Lower lobe of right lung (tissue), 2 donors: ENCODE measurements around the gene EFHD2. TPM values are rescaled to one million over a fixed set of nuclear protein-coding genes. Genes with fewer than 3 reads are reported as not detected.

Experiments
- ATAC-seq, 2 donors: fragments of 200-7000 bp; cut with Tn5 transposase; one replicate each; pipeline ENCODE4 v1.9.1; 2020 to 2022; ENCODE audit warnings: mild to moderate bottlenecking in 2 of 2, moderate library complexity in 2 of 2
- DNase-seq: peaks from one replicate; pipeline ENCODE4 v3.0.0-alpha.2; 2020
- H3K27ac ChIP-seq: fragments of 200-600 bp; one replicate; pipeline ENCODE4 v1.8.0; 2022
- H3K27me3 ChIP-seq: fragments of 200-600 bp; one replicate; pipeline ENCODE4 v1.8.0; 2022; ENCODE audit warnings: low read depth
- H3K36me3 ChIP-seq: fragments of 200-600 bp; one replicate; pipeline ENCODE4 v1.8.0; 2022; ENCODE audit warnings: mild to moderate bottlenecking
- H3K4me1 ChIP-seq: fragments of 200-600 bp; one replicate; pipeline ENCODE4 v1.8.0; 2022
- H3K4me3 ChIP-seq: fragments of 200-600 bp; one replicate; pipeline ENCODE4 v1.8.0; 2022; ENCODE audit warnings: mild to moderate bottlenecking
- H3K9me3 ChIP-seq: fragments of 200-600 bp; one replicate; pipeline ENCODE4 v1.8.0; 2022
- intact Hi-C: fragments of 100-400 bp; cut with DNase I; formaldehyde crosslinking; loops from one replicate; pipeline ENCODE4 v1.11.0; 2022
- total RNA-seq: library from RNA; stranded (reverse); fragmentation: NEBNext Ultra II Directional; extraction: Animal tissue kit (Norgen Biotek cat#: 25700); gene quantifications from one replicate; pipeline ENCODE4 v1.2.1, GENCODE V29; 2021
- TF ChIP-seq, protein P1 (sequence below): fragments of 200-600 bp; IDR thresholded peaks from one replicate; pipeline ENCODE4 v1.8.0; 2022; ENCODE audit warnings: antibody characterized with exemption, mild to moderate bottlenecking
- donor health status: DM: no; HTN: yes; CAD: no; lungs with severe emphysema.

EFHD2 gene
- total RNA-seq, 1 donor from 2014 or later, result 100 TPM

DNA sequence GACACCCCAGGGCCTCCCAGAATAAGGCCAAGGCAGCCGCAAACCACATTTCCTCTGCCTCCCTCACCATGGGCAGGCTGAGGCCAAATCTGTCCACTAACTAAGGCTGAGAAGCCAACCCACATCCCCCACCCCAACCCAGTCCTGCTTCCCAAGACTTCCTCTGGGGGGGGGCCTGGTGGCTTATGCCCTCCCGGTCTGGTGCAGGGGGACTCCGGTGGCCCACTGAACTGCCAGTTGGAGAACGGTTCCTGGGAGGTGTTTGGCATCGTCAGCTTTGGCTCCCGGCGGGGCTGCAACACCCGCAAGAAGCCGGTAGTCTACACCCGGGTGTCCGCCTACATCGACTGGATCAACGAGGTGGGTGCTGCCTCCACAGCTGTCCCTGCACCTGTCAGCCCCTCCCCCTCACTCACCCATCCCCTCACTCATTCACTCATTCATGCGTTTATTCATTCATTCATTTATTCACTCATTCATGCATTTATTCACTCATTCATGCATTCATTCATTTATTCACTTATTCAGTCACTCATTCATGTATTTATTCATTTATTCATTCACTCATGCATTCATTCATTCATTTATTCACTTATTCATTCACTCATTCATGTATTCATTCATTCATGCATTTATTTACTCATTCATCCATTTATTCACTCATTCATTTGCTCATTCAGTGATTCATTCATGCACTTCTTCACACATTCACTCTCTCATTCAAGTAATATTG is 35.9 kb downstream of the EFHD2 start:
- intact Hi-C loops, result no loop called here
- DNase-seq, result no peak
- Histone ChIP-seq H3K27me3 (peaks cover 5% of the 10 kb centered on the region), H3K4me1 (no peaks in the 10 kb centered on the region), H3K4me3 (no peak overlapping the region), H3K36me3 (no peaks in the 10 kb centered on the region), H3K27ac (no peak overlapping the region), H3K9me3 (no peaks in the 10 kb centered on the region)
- ATAC-seq, result no peak
- TF ChIP-seq, protein P1, sequence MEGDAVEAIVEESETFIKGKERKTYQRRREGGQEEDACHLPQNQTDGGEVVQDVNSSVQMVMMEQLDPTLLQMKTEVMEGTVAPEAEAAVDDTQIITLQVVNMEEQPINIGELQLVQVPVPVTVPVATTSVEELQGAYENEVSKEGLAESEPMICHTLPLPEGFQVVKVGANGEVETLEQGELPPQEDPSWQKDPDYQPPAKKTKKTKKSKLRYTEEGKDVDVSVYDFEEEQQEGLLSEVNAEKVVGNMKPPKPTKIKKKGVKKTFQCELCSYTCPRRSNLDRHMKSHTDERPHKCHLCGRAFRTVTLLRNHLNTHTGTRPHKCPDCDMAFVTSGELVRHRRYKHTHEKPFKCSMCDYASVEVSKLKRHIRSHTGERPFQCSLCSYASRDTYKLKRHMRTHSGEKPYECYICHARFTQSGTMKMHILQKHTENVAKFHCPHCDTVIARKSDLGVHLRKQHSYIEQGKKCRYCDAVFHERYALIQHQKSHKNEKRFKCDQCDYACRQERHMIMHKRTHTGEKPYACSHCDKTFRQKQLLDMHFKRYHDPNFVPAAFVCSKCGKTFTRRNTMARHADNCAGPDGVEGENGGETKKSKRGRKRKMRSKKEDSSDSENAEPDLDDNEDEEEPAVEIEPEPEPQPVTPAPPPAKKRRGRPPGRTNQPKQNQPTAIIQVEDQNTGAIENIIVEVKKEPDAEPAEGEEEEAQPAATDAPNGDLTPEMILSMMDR, result no peak

DNA sequence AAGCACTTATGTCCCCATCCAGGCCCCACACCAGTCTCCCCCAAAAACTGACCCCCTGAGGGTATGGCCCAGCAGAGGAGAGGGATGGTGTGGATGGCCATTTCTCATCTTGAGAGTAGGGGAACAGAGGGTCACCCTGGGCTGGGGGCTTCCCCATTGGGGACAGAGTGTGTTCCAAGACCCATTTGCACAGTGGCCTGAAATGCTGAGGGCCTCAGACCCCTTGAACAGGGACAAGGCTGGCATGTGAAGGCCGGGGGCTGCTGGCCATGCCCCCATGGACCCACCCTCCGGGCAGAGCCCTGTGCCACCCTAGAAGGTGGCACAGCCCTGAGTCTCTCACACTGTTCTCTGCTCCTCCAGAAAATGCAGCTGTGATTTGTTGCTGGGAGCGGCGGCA is 36.5 kb downstream of the EFHD2 start:
- Histone ChIP-seq H3K9me3 (no peaks in the 10 kb centered on the region), H3K36me3 (no peaks in the 10 kb centered on the region), H3K4me1 (no peaks in the 10 kb centered on the region), H3K4me3 (no peak overlapping the region), H3K27ac (no peak overlapping the region), H3K27me3 (peaks cover 5% of the 10 kb centered on the region)
- TF ChIP-seq, protein P1, result no peak
- DNase-seq (no peak), ATAC-seq (no peak)
- intact Hi-C loops, result no loop called here

DNA sequence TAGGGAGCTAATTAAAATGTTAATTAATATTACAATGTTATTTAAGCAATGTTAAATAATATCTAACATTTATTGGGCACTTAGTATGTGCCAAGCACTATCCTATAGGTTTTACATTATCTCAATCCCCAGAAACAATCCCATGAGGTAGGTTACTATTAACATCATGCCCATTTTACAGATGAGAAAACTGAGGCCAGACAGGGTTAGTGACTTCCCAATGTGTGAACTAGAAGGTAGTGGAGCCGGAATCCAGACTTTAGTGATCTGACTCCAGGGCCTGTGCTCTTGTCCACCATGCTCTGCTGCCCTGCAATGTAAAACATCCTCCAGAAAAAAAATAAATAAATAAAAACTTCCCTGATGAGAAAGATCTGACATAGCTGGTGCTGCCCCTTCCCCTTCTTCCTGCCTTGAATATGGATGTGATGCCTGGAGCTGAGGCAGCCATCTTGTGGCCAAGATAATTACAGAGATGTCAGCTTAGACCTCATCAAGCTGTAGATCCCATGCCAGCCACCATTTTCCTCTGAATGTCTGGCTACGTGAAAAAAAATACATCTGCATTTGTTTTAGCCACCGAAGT is 39.3 kb downstream of the EFHD2 start:
- Histone ChIP-seq H3K9me3 (no peaks in the 10 kb centered on the region), H3K4me3 (no peak overlapping the region), H3K27ac (no peak overlapping the region), H3K27me3 (peaks cover 5% of the 10 kb centered on the region), H3K4me1 (no peaks in the 10 kb centered on the region), H3K36me3 (no peaks in the 10 kb centered on the region)
- TF ChIP-seq, protein P1, result no peak
- intact Hi-C loops, result no loop called here
- DNase-seq (no peak), ATAC-seq (no peak)

DNA sequence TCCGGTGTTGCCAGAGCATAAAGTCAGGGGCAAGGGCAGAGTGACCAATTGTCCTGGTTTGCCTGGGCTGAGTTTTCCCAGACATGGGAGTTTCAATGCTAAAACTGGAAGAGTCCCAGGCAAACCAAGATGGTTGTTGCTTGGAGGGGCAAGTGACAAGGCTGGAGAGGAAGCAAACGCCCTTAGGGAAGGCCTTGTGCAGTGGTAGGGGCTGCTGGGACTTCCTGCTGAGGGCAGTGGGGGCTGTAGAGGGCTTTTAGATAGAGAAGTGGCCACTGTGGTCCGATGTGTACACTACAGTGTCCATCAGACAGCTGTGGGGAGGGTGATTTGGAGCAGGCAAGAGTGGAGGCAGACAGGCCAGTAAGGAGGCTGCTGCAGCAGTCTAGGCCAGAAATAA is 39.9 kb downstream of the EFHD2 start:
- intact Hi-C loops, result no loop called here
- DNase-seq (no peak), ATAC-seq (no peak)
- no peak overlapping the region for H3K4me3 ChIP-seq
- no peaks in the 10 kb centered on the region for H3K9me3 ChIP-seq
- no peaks in the 10 kb centered on the region for H3K4me1 ChIP-seq
- TF ChIP-seq, protein P1, result no peak
- H3K36me3 ChIP-seq, result no peaks in the 10 kb centered on the region
- no peak overlapping the region for H3K27ac ChIP-seq
- H3K27me3 ChIP-seq, result peaks cover 5% of the 10 kb centered on the region

DNA sequence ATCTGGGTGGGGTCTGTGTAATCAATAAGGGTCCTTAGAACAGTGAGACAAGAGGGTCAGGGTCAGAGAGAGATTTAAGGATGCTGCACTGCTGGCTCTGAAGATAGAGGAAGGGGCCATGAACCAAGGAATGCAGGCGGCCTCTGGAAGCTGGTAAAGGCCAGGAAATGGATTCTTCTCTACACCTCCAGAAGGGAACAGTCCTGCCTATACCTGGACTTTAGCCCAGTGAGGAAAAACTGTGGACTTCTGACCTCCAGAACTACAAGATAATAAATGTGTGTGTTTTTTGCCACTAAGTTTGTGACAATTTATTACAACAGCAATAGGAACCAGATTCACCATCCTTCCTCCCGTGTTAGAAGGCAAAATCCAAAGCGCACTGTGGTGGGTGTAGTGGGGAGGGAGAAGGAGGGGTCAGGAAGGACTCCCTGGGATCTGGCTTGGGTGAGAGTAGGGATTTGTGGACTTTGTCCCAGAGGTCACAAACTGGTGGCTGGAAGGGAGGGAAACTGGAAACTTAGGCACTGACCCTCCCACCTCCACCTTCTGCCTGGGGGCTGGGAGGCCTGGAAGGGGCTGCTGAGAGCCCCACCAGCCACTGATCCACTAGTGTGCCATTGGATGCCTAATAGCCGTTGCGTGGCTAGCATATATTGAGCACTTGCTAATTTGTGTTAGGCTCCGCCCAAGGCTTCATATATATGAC is 41.5 kb downstream of the EFHD2 start:
- H3K27ac ChIP-seq, result no peak overlapping the region
- TF ChIP-seq, protein P1, result no peak
- intact Hi-C loops, result no loop called here
- ATAC-seq, result no peak
- H3K4me3 ChIP-seq, result no peak overlapping the region
- H3K4me1 ChIP-seq, result no peaks in the 10 kb centered on the region
- peaks cover 5% of the 10 kb centered on the region for H3K27me3 ChIP-seq
- H3K36me3 ChIP-seq, result no peaks in the 10 kb centered on the region
- no peaks in the 10 kb centered on the region for H3K9me3 ChIP-seq
- DNase-seq, result no peak
